Fibroblast of pulmonary artery (primary cell): ENCODE results near the gene ACE2.
A peak's percentile ranks its signal among the peaks of the same experiment; 100 is the strongest.

Experiments
- DNase-seq: peaks from one replicate; pipeline ENCODE4 v3.0.0-alpha.2; 2010; ENCODE audit warnings: low read depth
- H3K4me3 ChIP-seq: replicated peaks from 2 replicates; pipeline ENCODE4 v1.5.1; 2011; ENCODE audit warnings: low read depth, mild to moderate bottlenecking, control low read depth, low read length, moderate library complexity
- TF ChIP-seq, protein P1 (sequence below): IDR thresholded peaks from 2 replicates; pipeline ENCODE4 v1.5.1; 2011; ENCODE audit warnings: mild to moderate bottlenecking, control low read depth, low read length, inconsistent platforms; ENCODE audit errors: missing control alignments

The ACE2 gene

DNA sequence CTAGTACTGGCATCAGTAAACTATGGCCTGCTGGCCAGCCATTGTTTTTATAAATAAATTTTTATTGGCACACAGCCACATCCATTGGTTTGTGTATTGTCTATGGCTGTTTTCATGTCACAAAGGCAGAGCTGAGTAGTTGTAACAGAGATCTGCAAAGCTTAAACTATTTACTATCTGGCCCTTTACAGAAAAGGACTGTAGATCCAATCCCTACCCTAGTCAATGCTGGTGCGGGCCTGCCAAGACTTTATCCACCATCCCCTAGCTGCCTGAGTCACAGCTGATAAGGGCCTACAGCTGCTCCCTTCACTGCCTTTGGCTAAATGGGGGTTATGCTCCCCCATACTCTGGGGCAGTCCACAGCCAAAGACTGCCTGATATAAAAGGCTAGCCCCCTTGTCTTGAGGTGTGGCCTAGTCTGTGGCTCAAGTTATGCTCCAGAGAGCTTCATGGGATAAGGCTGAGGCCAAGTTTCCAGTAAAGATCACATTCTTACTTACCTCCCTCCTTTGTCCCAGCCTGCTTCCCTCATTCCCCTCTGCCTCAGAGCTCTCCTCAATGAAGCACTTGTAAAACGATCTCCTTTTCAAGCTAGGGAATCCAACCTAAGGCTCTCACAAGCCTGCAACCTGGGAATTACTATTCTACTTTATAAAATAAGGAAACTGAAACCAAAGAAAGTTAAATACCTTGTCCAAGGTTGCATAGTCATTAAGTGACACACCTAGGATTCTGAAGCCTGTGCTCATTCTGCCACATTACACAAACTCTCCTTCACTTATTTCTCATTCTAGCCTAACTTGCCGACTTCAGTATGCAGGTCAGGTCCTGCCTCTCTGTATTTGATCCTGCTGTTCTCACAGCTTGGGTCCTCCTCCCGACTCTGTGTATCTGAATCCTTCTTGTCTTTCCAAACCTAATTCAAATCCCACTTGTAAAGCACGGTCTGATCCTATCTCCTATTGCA, 20.7 kb downstream of the ACE2 start:
- DNase-seq: peak; percentile 81
- TF ChIP-seq, protein P1, sequence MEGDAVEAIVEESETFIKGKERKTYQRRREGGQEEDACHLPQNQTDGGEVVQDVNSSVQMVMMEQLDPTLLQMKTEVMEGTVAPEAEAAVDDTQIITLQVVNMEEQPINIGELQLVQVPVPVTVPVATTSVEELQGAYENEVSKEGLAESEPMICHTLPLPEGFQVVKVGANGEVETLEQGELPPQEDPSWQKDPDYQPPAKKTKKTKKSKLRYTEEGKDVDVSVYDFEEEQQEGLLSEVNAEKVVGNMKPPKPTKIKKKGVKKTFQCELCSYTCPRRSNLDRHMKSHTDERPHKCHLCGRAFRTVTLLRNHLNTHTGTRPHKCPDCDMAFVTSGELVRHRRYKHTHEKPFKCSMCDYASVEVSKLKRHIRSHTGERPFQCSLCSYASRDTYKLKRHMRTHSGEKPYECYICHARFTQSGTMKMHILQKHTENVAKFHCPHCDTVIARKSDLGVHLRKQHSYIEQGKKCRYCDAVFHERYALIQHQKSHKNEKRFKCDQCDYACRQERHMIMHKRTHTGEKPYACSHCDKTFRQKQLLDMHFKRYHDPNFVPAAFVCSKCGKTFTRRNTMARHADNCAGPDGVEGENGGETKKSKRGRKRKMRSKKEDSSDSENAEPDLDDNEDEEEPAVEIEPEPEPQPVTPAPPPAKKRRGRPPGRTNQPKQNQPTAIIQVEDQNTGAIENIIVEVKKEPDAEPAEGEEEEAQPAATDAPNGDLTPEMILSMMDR: no peak
- no peak overlapping the region for H3K4me3 ChIP-seq

DNA sequence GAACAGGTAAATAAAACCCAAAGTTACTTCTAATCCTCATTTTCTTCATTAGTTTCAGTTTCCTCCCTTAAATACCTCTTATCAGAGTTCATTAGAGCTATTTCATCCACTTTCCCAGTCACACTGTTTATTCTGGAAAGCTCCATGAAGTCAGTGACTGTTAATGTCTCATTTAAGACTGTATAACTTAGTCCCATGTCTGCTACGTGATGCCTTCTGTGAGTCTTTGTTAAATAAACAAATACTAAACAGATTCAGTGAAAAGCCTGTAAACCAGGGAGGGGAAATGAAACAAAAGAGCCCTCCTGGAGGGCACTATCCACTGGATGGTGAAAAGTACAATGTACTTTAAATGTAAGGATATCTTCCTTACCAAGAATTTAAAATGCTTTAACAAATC, 24.7 kb downstream of the ACE2 start:
- H3K4me3 ChIP-seq: no peak overlapping the region
- DNase-seq: no peak
- TF ChIP-seq, protein P1: no peak

DNA sequence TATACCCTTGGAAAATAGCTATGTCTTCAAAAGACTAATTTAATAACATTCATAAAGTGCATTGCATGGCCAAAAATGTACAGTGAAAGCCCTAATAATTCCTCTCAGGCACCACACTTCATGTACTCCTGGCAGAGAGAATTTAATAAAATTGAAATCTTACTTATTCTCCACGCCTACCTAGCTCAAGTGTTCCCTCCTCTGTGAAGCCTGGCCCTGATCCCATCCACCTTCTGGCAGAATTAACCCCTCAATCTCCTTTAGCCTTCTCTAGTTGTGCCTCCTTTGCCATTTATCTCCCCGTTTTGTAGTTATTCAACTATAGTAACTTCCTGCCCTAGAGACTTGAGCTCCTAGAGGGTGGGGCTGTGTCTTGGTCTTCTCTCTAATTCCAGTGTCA, 26.7 kb downstream of the ACE2 start:
- no peak for DNase-seq

DNA sequence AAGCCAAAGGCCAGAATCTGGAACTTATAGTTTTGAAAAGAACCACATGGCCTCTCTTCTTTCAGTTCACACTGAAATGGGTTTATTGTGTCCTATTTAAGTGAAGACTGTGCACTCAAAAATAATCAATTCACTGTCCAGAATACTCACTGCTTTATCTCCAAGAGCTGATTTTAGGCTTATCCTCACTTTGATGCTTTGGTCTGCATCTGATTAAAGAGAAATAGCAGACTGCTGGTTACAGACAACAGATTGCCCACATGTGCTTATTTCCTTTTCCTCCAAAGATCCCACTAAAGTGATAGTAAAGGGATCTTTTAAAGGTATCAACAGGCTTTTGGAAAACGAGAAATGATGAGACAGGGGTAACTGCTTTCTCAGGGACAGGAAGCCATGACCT, 30.6 kb downstream of the ACE2 start:
- TF ChIP-seq, protein P1: no peak
- no peak overlapping the region for H3K4me3 ChIP-seq
- DNase-seq: no peak

More for the DNA sequence above, 26.7 kb downstream of the ACE2 start:
- TF ChIP-seq, protein P1: no peak
- H3K4me3 ChIP-seq: no peak overlapping the region

DNA sequence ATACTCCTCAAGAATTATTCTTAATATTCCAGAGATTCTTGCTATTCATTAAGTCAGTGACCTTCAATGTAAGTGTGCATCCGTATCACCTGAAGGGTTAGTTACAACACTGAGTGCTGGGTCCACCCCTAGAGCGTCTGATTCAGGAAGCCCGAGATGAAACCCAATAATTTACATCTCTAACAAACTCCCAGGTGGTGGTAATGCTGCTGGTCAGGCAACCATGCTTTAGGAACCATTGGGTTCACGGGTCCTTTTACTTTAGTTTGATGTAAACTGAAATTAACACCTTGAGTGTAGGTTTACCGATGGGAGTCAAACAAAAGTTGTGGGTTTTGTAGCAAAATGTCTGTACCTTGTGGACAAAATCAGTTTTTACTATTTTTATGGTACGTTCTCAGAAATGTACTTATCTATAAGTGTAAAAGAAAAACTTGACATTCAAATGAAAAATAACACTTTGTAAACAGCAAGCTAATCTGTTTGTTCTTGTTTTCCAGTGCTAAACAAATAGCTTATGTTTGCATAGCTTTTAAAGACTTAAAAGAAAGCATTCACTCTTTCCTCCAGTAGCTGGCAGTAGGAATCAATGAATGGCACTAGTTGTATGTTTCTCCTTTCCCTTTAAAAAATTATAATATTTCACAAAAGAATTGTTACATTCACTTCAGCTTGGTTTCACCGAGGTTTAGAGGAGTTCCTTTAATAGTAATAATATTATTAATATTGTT, 32.7 kb downstream of the ACE2 start:
- TF ChIP-seq, protein P1: peak; percentile 62
- no peak overlapping the region for H3K4me3 ChIP-seq
- peak; percentile 51 for DNase-seq

DNA sequence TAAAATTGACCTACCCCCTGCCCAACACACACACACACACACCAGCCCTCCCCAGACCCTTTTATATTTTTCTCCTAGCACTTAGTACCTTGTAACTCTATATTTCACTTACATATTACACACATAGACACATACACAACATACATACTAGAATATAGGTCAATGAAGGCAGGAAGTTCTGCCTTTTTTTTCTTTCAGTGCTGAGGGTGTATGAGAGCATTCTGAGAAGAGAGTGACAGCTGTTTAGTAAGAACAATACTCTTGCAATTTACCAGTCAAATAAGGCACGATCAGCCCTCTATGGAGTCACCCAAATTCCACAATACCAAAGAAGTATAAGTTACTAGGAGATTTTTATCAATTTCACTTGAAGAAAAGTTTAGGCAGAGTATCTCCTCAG, 33.5 kb downstream of the ACE2 start:
- no peak for DNase-seq
- TF ChIP-seq, protein P1: no peak
- no peak overlapping the region for H3K4me3 ChIP-seq
